Left ventricle myocardium inferior (tissue), 1 donor: ENCODE results near the gene COL21A1. TPM values are rescaled to one million over a fixed set of nuclear protein-coding genes. Genes with fewer than 3 reads are reported as not detected.

Experiments
- DNase-seq: peaks from one replicate; pipeline ENCODE4 v3.0.0-alpha.2; 2020
- H3K27ac ChIP-seq: fragments of 200-600 bp; replicated peaks from 2 replicates; pipeline ENCODE4 v1.8.0; 2021
- H3K27me3 ChIP-seq: fragments of 200-600 bp; 2 replicates; pipeline ENCODE4 v1.8.0; 2021; ENCODE audit warnings: low read depth
- H3K36me3 ChIP-seq: fragments of 200-600 bp; 2 replicates; pipeline ENCODE4 v1.8.0; 2021
- H3K4me1 ChIP-seq: fragments of 200-600 bp; 2 replicates; pipeline ENCODE4 v1.8.0; 2021
- H3K4me3 ChIP-seq: fragments of 200-600 bp; 2 replicates; pipeline ENCODE4 v1.8.0; 2021; ENCODE audit warnings: mild to moderate bottlenecking, moderate library complexity
- H3K9me3 ChIP-seq: fragments of 200-600 bp; replicated peaks from 2 replicates; pipeline ENCODE4 v1.8.0; 2021
- intact Hi-C: fragments of 100-400 bp; cut with micrococcal nuclease; formaldehyde crosslinking; loops from one replicate; pipeline ENCODE4 v1.11.0; 2022
- total RNA-seq: library from RNA; stranded (reverse); fragmentation: NEBNext Ultra II Directional; extraction: Animal tissue kit (Norgen Biotek cat#: 25700); gene quantifications from one replicate; pipeline ENCODE4 v1.2.1, GENCODE V29; 2021
- TF ChIP-seq, protein P1 (sequence below): fragments of 200-600 bp; IDR thresholded peaks from 2 replicates; pipeline ENCODE4 v1.8.0; 2021; ENCODE audit warnings: antibody characterized with exemption, mild to moderate bottlenecking, borderline replicate concordance
- donor health status: DM: no; HTN: yes; CAD: no; lungs with severe emphysema.

COL21A1 gene
- total RNA-seq, 1 donor from 2014 or later = 54.3 TPM

DNA sequence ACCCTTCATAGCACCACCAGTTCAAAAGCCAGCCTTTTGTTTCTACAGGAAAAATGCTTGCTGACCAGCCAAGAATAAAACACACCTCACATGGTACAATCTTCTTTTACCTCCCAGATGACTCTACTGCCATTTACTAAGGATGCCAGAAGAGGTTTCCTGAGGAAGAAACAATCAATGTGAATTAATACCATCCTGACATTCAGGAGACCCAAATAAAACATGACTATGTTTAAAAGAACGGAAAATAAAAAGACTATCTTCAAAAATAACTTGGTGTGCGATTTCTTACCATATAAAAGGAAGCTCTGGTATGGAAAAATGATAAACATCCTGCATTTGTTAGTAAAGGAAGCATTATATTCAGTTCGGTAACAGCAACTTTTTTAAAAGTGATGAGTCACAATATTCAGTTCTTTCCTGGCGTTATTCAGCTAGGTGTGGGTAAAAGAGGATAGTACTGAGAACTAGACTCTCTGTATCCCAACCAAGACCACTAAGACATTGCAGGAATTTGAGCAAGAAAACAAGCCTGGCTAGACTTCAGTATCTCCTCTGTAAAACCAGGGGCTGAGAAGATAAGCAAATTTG lies 16.3 kb downstream of the COL21A1 start:
- Histone ChIP-seq H3K27ac (no peak overlapping the region), H3K9me3 (no peaks in the 10 kb centered on the region), H3K36me3 (no peaks in the 10 kb centered on the region), H3K27me3 (no peaks in the 10 kb centered on the region), H3K4me3 (no peak overlapping the region), H3K4me1 (peaks cover 7% of the 10 kb centered on the region)
- TF ChIP-seq, protein P1, sequence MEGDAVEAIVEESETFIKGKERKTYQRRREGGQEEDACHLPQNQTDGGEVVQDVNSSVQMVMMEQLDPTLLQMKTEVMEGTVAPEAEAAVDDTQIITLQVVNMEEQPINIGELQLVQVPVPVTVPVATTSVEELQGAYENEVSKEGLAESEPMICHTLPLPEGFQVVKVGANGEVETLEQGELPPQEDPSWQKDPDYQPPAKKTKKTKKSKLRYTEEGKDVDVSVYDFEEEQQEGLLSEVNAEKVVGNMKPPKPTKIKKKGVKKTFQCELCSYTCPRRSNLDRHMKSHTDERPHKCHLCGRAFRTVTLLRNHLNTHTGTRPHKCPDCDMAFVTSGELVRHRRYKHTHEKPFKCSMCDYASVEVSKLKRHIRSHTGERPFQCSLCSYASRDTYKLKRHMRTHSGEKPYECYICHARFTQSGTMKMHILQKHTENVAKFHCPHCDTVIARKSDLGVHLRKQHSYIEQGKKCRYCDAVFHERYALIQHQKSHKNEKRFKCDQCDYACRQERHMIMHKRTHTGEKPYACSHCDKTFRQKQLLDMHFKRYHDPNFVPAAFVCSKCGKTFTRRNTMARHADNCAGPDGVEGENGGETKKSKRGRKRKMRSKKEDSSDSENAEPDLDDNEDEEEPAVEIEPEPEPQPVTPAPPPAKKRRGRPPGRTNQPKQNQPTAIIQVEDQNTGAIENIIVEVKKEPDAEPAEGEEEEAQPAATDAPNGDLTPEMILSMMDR = no peak
- no peak for DNase-seq
- intact Hi-C loops = no loop called here

DNA sequence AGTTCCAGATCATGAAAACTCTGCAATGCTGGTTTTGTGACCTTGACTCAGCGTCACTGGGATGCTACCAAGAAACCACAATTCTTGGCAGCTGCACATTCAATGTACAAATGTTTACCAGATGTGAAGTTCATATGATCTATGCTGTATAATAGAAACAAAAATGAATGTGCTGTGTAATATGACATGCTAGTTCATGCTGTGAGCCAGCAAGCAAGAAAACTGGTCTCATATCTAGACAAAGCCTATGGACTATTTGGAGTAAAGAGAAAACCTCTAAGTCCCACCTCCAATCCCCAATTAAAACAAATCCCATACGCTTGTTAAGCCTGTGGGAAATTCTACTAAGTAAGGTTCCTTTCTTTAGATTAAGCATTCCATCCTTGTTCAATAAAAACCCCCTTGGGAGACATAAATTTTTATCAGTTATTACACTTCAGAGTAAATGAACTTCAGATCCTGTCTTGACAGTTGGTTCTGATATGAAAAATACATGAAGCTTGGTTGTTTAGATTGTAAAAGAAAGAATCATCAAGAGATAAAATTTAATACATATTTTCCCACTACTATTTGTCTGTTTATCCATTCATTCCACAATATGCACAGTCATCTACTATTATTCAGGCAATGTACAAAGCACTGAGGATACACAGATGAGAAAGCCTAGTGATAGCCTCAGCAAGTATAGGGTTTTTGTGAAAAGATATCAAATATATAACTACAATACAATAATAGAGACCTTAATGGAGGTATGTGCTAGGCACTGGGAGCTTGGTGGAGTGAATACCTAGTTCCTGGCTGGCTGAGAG lies 20.1 kb downstream of the COL21A1 start:
- intact Hi-C loops = no loop called here

DNA sequence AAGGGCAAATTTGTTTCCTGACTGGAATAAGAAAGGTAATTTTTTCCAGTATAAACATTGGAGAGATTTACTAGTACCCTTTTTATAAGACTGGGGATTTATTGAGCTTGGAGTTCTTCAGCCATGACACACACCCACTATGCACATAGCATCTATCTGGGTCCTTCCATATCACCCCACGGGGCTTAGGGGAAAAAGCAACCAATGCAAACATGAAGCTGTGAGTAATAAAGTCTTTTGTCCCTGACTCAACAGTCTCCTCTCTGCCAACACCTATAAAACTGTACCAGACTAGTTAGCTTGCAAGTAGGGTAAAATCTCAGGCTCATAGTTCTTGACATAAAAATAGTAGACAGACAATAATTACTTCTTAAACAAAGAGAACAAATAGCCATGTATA lies 23.4 kb downstream of the COL21A1 start:
- intact Hi-C loops = no loop called here
- H3K4me1 ChIP-seq = no peaks in the 10 kb centered on the region
- H3K27ac ChIP-seq = no peak overlapping the region
- no peak for DNase-seq
- H3K36me3 ChIP-seq = no peaks in the 10 kb centered on the region
- no peaks in the 10 kb centered on the region for H3K9me3 ChIP-seq
- no peaks in the 10 kb centered on the region for H3K27me3 ChIP-seq
- H3K4me3 ChIP-seq = no peak overlapping the region
- TF ChIP-seq, protein P1 = no peak

More for the DNA sequence above, 20.1 kb downstream of the COL21A1 start:
- no peaks in the 10 kb centered on the region for H3K4me1 ChIP-seq
- no peaks in the 10 kb centered on the region for H3K9me3 ChIP-seq
- no peak for DNase-seq
- H3K36me3 ChIP-seq = no peaks in the 10 kb centered on the region
- no peak overlapping the region for H3K4me3 ChIP-seq
- TF ChIP-seq, protein P1 = no peak
- no peak overlapping the region for H3K27ac ChIP-seq
- no peaks in the 10 kb centered on the region for H3K27me3 ChIP-seq

DNA sequence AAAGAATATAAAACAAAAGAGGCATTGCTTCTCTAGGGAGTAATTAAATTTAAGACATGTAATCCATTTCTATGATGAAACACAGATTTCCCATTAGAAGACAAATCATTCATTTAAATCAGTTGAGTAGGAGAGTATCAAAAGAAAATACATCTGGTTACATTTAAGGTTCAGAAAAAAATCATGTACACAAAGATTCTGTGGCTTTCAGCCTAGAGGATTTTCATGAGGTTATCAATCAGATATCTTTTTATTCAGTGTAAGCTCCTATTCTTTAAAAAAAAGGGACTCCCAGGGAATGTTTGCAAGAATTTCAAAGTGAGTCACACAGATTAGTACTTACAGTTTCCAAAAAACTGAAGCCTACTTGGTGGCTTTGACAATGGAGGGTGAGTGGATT lies 24.9 kb downstream of the COL21A1 start:
- Histone ChIP-seq H3K36me3 (no peaks in the 10 kb centered on the region), H3K4me1 (no peaks in the 10 kb centered on the region), H3K4me3 (no peak overlapping the region), H3K27ac (no peak overlapping the region), H3K27me3 (no peaks in the 10 kb centered on the region), H3K9me3 (no peaks in the 10 kb centered on the region)
- no peak for DNase-seq
- intact Hi-C loops = no loop called here
- TF ChIP-seq, protein P1 = no peak

DNA sequence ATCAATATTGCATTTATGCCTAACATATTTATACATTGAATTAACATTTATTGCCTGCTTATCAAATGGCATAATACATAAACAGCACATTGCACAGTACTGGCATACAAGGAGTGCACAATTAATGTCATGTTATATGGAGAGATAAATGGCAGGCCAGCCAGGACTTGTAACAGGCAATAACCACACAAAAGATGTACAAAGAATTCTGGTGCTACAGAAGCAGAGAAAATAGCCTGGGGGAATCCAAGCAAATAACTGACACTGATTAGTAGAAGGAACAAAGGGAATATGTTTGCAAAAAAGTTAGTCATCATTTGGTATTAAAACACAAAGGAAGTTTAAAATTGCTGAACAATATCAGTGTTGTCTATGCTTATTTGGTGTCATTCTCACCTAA lies 27.3 kb downstream of the COL21A1 start:
- no peaks in the 10 kb centered on the region for H3K9me3 ChIP-seq
- no peaks in the 10 kb centered on the region for H3K36me3 ChIP-seq
- H3K4me1 ChIP-seq = no peaks in the 10 kb centered on the region
- H3K27ac ChIP-seq = no peak overlapping the region
- H3K4me3 ChIP-seq = no peak overlapping the region
- no peak for DNase-seq
- no peaks in the 10 kb centered on the region for H3K27me3 ChIP-seq
- TF ChIP-seq, protein P1 = no peak
- intact Hi-C loops = no loop called here
